ENCODE data around the gene TSC22D2. TPM values are rescaled to one million over a fixed set of nuclear protein-coding genes. Genes with fewer than 3 reads are reported as not detected.

Gene TSC22D2
- total RNA-seq, 1 donor from 2014 or later = 15.1 TPM

DNA sequence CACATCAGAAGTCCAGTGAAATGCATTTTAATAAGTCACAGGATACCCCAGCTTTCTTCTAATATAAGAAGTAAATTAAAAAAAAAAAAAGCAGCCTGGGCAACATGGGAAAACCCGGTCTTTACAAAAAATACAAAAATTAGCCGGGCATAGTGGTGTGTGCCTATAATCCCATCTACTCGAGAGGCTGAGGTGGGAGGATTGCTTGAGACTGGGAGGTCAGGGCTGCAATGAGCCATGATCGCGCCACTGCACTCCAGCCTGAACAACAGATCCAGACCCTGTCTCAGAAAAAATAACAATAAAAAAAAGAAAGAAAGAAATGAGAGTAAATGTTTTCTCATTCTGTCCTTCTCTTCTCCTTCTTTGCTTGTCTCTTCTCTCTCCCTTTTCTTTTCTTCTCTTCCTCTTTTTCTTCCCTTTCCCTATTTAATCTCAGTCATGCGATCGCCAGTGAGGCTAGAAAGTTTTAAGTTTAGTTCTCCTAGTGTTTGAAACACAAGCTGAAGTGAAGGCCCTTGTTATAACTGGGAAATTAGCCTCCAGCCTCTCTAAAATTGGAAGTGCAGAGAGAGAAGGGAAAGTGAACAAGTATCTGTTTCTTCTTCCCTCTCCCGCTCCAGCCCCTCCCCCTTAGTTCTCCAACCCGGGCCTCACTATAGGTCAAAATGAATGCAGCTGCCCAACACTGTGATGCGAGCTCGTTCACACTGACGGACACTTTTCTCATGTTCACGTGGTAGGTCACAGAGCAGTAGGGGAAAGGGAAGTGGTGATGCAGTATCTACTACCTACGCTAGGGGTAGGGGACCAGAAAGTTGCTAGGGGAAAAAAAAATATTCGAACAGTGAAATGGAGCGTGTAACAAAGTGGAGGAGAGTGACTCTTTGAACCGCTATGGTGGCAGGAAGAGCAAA lies 23.5 kb upstream of the TSC22D2 start:
- no peak for DNase-seq (ENCODE audit: low read depth)

DNA sequence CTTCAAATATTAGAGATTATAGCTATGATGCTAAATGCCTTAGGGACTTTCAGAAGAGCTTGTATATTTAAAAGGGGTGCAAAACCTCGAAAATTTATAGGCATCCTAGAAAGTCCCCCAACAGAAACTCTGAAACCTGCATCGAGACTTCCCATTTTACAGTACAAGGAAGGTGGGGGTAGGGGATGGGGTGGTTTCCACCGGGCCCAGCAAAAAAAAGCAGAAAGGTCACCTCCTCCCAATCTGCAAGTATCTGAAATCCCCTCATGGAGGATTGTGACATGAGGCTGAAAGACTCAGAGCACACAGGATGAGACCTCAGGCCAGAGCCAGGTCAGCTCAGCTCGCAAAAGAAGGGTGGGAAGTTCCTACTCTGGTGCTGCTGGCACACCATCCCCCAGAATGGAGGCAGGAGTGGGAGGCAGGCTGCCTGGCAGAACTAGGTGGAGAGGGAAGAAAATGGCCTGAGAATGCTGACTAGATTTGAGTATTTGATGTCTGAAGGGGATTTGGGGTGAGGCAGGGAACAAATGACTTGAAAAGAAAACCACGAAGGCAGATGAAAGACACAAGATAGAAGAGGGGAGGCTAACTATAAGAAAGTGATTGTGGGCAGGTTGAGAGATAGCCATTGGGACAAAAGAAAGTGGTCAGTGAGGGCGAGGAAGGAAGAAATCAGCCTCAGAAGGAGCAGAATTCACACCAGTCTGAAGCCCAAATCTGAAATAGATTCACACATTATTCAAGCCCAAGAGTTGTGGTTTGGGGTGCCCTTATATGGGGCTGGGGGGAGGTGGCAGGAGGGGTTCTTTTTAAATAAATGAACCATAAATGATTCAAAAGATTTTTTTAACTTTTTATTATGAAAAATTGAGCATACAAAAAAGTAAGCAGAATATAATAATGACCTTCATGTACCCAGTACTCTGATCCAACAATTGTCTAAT lies 22.5 kb upstream of the TSC22D2 start:
- no peak for DNase-seq (ENCODE audit: low read depth)

DNA sequence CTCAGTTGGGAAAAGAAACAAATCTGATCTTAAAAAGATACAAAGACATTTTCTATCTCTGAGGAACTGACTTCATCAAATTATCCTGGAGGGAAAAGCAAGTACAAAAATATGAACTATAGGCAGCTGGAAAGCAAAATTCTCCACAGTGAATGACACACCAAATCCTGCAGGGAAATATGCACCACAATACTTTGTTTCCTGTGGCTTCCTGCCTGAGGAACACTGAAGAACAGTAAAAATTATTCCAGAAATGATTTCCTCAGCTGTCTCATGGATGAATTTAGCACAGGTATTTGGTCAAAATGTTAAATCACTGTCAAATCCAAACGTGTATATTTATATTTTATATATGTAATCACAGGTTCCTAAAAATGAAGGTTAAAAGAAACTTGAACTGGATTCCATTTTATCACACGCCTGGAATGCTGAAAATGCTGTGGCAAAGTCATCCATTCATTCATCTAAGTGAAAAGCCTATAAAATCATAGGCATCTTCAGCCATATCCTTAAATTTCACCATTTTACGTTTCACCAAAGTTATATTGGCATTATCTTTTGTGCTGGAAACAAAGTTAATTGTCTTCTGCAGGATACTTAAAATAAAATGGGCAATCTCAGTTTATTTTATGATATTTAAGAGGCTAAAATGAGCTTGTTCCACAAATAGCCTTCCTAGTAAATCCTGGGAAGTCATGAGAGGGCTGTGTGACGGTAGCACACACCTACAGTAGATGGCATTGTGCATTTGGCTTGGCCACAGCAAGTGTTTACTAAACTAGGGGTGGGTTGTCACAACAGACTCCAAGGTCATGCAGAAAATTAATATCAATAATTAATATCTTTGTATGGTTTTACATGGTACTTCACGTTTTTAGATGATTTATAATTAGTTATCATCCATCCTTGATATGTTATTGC lies 19.3 kb upstream of the TSC22D2 start:
- peak; percentile 22 for DNase-seq (ENCODE audit: low read depth)

DNA sequence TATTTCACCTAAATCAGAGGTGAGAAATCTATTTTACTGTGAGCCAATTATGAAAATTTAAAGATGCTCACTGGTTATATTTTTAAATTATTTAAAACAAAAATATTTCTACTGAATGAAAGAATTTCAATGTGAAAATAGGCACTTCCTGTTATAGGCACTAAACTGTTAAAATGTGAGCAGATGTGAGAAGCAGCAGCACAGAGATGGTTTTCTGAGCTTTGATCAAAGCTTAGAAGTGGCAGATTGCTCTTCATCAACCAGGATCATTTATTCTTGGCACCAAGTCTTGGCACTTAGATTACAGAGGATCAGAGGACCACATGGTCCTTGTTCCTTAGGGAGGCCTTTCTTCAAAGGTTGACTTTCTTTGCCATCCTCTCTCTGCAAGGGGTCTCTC lies 18.0 kb upstream of the TSC22D2 start:
- no peak for DNase-seq (ENCODE audit: low read depth)

DNA sequence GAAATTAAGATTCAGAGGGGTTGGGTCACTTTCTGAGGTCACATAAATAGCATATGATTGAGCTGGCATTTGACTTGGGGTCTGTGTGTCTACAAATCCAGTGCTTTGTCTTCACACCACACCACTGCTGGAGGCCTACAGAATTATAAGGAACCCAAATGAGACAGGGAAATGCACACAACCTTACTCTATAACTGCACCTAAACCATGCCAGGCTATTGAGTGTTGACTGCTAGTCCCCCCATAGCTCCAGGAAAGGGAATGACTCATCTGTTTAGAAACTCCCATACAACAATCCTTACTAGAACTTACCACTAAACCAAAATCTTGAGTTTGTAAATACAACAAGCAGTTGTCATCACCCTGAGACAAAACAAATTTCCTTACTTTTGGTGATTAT lies 16.9 kb upstream of the TSC22D2 start:
- no peak for DNase-seq (ENCODE audit: low read depth)

DNA sequence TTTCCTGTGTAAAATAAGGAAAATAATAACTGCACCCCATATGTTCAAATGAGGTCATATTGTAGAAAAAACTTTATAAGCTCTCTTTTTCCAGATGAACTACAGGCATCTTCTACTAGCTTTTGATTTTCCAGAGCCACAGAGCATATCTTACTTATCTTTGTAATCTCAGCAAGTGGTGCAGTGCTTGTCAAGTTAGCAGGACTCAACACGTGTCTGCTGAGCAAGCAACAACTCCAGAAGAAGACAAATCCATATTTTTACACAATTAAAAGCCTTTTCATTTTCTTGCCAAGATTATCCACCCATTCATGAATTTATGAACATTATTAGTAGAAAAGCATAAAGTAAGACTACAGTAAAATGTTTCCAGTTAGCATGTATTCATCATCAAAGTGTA lies 14.4 kb upstream of the TSC22D2 start:
- DNase-seq (ENCODE audit: low read depth) = no peak

DNA sequence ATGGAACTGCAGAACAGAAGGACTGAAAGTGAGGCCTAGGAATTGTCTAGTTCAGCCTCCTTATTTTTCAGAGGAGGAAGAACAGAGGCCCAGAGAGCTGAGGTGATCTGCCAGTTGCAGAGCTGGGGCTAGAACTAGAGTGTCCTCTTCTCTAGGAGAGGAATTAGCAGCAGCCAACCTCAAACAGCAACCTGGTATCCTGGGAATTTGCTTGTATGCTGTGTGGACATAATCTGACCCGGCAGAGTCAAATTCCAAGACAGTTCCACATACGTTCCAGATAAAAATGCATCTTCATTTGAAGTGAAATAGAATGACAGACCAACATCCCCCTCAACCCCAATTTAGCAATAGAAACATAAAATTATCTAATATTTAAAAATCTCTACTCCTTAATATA lies 13.5 kb upstream of the TSC22D2 start:
- peak; percentile 19 for DNase-seq (ENCODE audit: low read depth)

DNA sequence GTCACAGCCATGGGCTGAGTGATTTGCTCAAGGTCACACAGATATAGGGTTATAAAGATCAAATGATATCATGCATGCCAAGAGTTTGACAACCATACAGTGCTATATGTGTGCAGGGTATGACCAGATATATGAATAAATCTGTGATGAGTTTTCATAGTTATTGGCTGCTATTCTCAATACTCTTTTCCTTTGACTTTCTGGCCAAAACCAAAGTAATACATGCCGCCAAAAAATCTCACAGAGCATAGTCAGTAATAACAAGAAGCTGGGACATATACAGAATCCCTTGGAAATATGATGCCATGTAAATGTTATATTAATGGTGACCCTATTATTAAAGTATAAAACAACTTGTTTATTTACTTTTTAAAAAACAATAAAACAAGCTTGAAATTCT lies 11.6 kb upstream of the TSC22D2 start:
- no peak for DNase-seq (ENCODE audit: low read depth)

DNA sequence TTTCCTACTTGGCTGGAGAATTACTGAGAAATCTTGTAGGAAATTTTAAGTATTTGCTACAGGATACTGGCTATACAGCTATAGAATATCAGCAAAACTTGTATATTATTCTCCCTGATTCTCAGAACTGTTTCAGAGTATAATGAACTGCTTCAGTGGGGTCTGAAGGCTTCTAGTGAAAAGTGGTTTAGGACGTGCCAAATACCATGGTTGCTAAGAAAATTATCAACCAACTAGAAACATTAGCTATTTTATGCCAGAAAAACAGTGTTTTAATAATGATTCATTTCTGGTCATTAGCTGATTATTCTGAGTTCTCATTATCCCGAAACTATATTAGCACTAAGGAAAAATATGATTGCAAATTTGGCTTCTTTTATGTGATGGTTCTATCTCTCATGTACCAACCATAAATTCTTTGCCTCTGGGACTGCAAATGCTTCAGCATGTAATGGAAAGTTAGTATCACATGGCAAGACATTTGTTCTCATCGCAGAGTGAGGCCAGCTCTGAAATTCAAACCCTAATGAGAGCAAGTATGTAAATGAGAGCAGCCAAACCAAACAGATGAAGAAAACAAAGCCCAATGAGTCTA lies 11.0 kb upstream of the TSC22D2 start:
- DNase-seq (ENCODE audit: low read depth) = peak; percentile 42

DNA sequence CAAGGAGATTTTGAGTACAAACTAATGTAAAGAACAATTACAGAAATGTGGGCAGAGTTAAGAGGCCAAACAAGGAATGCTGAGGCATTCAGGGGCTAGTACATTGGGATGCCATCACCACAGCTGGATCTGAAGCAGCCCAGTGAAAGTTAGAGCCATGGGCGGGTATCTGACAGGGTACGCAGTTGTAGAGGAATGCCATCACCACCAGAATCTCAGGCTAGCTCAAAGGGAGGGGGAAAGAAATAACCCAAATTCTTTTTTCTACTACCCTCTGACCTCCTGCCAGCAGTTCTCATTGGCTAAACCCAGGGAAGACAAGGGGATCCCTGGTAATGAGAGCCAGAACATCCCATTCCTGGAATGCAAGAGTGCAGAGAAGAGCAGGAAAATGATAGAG lies 9.0 kb upstream of the TSC22D2 start:
- no peak for DNase-seq (ENCODE audit: low read depth)

DNA sequence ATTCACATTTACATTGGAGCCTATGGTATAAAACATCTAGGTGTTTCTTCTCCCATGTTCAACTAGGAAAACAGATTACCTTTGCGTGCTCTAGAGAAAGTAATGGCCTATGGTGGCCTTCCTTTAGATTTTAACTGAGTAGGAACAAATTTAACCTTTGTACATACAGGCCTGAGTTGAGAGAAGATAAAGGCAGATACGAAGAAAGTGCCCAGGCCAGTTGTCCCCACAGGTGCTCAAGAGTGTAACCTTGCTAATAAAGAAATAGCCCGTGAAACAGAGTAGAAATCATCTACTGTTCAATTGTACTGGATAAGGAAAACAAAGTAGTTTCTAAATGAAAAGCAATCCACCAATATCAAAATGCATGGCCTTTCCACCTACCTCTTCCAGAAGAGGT lies 6.8 kb upstream of the TSC22D2 start:
- no peak for DNase-seq (ENCODE audit: low read depth)

DNA sequence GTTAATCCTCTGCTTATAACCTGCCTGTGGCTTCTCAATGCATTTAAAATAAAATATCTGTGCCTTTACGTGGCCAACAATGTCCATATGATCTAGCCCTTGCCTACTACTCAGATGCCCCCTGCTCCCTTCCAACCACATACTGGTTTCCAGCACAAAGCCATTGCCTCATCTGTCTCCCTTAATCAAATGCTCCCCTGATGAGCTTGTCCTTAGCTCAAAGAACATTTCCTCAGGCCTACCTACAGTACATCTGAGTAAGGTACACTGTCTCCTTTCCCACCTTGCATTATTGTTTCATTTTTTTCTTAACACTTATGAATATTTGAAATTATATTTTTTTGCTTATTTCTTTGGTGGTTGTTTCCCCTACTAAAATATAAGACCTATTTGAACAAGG lies 5.9 kb upstream of the TSC22D2 start:
- no peak for DNase-seq (ENCODE audit: low read depth)

DNA sequence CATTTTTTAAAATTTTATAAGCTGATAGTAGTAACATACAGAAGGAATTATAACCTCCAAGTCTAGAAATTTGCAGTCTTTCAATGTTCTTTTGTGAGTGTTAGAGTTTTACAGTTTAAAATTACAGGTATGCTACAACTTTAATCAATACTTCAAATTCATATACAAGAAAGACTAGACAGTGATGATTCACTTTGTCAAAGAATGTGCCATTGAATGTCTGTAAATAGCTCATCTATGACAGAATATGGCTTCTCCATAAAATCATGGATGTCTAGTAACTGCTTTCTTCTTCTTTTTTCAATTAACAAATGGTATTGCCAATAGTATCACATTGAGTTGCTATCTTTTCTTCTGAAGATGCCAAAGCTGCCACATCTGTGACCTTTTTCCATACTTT lies 4.1 kb upstream of the TSC22D2 start:
- no peak for DNase-seq (ENCODE audit: low read depth)

DNA sequence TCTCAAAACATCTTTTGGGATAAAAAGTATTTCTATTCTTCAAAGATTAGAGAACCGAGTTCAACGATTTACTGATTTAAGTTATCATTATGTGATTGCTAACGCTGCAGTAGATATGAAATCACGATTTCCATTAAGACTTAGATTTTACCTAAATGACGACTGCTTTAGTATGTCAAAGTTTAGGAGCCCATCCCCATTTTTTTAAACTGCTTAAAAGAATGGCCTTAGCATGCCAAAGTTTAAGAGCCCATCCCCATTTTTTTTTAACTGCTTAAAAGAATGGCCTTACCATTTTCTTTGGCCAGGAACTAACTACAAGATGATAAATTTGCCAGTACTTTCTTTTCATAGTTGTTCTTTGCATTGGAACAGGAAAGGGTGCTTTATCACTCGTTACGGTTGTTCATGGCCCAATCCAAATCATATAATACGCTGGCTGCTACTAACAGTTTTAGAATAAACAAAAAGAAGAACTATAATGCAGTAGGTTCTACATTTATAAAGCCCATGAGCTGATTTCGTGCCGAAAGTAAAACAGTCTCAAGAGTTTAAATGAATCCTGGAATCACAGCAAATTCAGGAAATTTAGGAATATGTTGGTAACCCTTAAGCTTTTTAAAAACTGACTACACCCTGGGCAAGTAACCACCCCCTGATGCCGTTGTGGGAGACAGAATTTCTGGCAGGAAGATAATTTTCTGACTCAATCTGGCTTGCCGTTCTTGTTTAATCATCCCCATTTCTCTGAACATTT lies 869 bp upstream of the TSC22D2 start:
- DNase-seq (ENCODE audit: low read depth) = no peak

DNA sequence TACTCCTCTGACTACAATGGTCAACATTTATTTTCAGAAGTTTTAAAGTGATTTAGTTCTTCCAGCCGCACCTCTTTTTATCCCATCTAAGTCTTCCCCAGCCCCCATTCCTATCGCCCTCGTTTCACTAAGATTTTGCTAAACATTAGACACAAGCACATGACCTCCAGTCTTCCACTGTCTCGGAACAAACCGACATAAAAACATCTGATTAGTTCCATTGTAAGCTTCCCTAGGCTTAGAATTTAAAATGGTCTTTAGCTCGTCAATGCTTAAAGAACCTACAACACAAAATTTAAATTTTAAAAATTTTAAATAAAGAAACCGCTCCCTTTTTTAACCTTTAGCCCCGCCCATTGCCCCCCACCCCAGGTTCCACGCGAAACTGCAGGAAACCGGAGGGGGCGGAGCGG lies 284 bp upstream of the TSC22D2 start:
- DNase-seq (ENCODE audit: low read depth) = no peak

DNA sequence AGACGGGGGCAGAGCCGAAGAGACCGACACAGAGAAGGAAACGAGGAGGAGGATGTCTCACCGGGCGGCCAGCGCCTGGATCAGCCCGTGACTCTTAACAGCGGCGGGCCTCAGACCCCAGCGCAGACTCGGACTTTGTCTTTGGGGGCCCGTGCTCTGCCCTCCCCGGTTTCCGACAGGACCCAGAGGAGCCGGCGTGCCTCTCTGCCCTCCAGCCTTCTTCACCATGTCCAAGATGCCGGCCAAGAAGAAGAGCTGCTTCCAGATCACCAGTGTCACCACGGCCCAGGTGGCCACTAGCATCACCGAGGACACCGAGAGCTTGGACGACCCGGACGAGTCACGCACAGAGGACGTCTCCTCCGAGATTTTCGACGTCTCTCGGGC lies 1.0 kb downstream of the TSC22D2 start:
- no peak for DNase-seq (ENCODE audit: low read depth)

DNA sequence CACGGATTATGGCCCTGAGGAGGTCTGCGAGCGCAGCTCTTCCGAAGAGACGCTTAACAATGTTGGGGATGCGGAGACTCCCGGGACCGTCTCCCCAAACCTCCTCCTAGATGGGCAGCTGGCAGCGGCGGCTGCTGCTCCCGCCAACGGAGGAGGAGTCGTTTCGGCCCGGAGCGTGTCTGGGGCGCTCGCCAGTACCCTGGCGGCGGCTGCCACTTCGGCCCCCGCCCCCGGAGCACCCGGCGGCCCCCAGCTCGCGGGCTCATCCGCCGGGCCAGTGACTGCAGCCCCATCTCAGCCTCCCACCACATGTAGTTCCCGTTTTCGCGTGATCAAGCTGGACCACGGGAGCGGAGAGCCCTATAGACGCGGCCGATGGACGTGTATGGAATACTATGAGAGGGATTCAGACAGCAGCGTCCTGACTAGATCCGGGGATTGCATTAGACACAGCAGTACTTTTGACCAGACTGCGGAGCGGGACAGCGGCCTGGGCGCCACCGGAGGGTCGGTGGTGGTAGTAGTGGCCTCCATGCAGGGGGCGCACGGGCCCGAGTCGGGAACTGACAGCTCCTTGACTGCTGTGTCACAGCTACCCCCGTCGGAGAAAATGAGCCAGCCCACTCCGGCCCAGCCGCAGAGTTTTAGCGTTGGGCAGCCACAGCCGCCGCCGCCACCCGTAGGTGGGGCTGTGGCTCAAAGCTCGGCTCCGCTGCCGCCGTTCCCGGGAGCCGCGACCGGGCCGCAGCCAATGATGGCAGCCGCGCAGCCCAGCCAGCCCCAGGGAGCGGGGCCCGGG lies 1.6 kb downstream of the TSC22D2 start:
- DNase-seq (ENCODE audit: low read depth) = peak; percentile 88

DNA sequence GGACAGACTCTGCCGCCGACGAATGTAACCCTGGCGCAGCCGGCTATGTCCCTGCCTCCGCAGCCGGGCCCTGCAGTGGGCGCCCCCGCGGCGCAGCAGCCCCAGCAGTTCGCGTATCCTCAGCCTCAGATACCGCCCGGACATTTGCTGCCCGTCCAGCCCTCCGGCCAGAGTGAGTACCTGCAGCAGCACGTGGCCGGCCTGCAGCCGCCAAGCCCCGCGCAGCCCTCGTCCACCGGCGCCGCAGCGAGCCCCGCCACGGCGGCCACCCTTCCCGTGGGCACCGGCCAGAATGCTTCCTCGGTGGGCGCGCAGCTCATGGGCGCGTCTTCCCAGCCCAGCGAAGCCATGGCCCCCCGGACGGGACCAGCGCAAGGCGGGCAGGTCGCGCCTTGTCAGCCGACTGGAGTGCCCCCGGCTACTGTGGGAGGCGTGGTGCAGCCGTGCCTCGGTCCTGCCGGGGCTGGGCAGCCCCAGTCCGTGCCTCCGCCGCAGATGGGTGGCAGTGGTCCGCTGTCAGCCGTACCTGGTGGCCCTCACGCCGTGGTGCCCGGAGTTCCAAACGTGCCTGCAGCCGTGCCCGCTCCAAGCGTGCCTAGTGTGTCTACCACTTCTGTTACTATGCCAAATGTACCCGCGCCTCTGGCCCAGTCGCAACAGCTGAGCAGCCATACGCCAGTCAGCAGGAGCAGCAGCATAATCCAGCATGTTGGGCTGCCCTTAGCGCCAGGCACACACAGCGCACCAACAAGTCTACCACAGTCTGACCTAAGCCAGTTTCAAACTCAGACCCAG lies 2.4 kb downstream of the TSC22D2 start:
- peak; percentile 78 for DNase-seq (ENCODE audit: low read depth)
